ENCODE data around the gene SCYL3.
"Not testable (repeated sequence)": the region's sequence is repeated elsewhere in the genome, so short reads cannot be mapped to it uniquely, and the experiment has no call there.

Gene SCYL3

GRCh38 chr1:169893645-169894423, at the start of gene SCYL3:
Gene SCYL3, minus strand, starts transcription at chr1:169893896. Its CDS starts 5,056 bp downstream, at chr1:169888840.
- DNase-seq = peak; percentile 92

GRCh38 chr1:169941982-169942830, 48.5 kb upstream of the SCYL3 start:
- no peak for DNase-seq

DNA sequence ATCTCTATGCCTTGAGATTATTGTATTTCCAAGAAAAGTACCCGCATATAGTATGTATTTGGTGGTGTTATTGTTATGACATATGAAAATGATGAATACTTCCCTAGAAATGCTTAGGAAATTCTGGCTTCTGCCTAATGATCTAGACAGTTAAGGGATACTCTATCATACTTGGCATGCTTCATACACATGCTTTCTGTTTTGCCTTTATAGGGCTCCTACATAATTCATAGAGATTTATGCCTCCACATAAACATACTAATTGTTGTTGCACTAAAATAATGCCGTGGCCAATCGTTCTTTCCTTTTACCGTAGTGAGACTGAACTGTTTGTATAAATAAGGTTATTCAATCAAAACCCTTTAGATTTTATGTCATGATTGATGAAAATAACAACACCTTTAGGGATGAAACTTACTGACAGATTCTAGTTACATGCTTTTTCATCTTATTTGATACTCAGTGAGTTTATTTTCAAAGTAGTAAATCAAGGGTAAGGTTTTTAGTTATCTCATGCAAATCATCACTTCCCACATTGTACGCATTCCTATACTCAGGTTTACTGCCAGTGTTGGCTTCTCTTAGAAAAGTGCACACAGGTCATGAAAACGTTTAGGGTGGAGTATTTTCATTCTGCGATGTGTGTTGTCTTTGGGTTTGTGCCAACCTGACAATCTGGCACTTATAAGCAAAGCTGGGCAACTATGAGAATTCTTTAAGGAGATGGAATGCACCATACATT, 40.5 kb upstream of the SCYL3 start:
- no peak for DNase-seq

- no peak for DNase-seq
These were observed 38.1 kb upstream of the SCYL3 start for GRCh38 chr1:169931795-169932231.

DNA sequence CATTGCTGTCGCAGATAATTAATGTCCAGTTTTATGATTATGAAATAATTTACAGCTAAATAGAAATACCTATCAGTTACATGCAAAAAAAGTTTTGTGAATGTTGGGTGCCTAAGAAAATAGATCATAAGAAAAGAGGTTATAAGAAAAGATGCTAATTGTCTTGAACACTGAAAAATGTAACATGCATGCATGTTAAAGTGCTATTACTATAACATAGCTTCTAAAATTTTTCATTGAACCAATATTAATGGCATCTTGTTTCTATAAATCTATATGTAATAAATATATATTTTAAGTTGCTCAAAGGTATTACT, 35.5 kb upstream of the SCYL3 start:
- DNase-seq = no peak

DNA sequence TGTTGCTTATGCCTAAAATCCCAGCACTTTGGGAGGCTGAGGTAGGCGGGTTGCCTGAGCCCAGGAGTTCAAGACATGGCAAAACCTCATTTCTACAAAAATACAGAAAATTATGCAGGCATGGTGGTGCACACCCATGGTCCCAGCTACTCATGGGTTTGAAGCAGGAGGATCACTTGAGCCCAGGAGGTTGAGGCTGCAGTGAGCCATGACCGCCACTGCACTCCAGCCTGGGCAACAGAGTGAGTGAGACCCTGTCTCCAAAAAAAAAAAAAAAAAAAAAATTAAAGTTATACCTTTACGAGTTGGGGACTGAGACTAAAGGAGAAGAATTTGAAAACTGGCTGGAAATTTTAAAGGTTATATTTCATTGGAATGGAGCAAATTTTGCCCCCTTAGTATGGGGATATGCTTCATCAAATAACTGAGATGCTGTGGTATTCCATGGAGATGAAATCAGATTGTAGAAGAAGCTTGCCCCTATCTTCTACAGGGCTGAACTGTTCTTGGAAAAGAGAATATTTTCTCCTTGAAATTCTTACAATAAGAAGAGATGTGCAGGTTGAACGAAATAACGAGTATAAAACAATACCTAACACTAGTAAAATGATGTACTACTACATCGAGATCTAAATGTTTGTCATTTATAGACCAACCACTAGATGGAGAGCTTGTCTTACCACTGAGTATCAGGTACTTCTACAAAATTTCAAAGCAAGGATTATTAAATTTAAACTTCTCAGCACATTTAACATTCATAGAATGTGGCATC, 34.9 kb upstream of the SCYL3 start:
- DNase-seq = no peak

DNA sequence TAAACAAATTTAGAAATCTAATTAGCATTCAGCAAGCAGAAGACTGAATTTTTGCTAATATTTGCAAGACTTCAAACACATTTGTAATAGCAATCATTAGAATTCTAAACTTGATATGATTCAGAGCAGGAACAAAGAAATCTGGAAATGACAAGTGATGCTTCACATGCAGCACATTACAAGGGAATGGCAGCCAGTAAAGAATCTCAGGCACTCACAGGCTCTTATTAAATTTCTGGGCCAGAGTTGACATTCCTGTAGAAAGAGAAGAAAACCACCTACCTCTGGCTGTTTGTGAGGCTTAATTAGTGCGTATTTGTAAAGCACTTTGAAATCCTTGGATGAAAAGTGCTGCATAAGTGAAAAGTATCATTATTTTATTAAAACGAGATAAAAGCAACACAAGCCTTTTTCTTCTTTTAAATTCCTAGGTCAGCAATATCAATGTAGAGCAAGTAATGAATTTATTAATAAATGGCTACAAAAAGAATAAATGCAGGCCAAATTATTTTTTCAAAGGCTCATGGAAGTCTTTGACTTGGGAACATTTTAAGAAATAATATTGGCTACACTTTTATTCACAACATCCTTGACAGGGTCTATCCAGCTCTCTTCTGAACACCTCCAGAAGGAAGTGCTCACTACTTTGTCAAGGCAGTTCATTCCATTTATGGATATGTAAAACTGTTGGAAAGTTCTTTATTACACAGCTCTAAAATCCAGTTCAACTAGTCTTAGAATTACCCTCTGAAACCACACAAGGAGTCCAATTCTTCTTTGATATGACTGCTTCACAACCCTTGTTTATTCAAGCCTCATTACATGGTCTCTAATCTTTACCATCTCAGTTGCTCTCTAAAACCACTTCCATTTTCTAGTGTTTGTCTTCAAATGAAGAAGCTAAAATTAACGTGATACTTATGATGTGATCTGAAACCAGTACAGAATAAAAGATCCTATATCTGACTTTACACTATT, 32.1 kb upstream of the SCYL3 start:
- no peak for DNase-seq

DNA sequence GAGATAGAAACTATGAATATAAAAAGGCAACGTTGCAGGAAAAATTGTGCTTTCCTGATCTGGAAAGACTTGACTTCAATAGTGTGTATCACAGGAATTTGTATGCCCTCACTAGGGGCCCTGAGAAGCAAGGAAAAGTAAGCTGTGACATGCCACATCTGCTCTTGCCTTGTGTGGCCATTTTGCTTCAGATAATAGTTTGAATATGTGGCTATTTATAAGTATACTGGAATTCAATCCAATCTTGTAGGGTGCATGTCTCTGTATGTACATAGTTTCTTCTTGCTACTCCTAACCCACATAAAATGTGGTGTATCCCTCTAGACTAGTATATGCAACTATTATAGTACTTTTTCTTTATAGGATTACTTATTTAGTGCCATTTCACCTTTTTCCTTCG, 31.1 kb upstream of the SCYL3 start:
- DNase-seq = no peak

DNA sequence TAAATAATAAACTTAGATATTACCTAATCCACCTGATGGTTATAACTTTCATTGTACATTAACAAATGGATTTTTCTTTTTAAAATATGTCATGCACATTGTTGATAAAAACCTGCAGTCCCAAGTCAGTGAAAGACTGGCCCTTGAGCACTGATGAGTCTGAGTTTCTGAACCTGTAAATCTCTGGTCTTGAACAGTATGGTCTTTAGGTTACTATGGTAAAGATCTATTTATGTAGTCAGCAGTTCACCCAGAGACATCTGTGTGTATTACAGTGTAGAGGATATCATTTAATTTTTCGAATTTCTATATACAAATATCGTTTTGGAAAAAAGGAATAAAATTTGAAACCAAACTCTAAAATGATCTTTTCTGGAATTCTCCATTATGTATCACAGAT, 30.4 kb upstream of the SCYL3 start:
- no peak for DNase-seq

DNA sequence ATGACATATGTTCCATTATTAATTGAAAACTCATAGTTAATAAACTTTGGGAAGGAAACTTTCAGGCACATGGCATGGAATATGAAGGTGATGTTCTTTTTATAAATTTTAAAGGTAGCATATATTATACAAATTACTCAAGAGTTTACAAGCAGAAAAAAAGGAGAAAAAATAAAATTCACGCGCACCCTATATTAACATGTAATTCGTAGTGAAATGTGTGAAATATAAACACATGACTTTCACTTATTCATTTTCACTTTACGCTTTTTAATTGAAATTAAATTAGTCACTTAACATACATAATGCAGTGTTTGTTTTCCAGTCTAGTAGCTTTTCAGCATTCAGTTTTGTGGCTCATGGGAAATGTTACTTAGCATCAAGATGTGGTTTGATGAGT, 27.4 kb upstream of the SCYL3 start:
- DNase-seq = no peak

GRCh38 chr1:169918927-169919326, 25.2 kb upstream of the SCYL3 start:
- no peak for DNase-seq

GRCh38 chr1:169918220-169918619, 24.5 kb upstream of the SCYL3 start:
- DNase-seq = not testable (repeated sequence)

DNA sequence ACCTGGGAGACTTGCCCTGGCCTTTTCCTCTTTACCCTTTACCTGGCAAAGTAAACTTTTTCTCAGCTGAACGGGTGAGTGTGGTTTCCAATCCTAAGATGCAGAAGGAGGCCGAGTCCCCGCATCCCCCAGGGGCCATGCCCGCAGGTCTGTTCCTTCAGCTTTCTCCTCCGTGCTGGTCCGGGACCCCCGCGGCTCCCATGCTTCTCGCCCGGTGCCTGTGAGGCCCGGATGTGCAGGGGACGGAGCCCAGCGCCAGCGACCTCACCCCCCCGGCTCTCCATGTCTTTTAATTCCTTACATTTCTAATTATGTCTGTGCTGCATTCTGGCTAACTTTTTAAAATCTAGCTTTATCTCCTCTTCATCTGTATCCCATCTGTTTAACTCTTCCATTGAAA, 21.5 kb upstream of the SCYL3 start:
- DNase-seq = no peak

DNA sequence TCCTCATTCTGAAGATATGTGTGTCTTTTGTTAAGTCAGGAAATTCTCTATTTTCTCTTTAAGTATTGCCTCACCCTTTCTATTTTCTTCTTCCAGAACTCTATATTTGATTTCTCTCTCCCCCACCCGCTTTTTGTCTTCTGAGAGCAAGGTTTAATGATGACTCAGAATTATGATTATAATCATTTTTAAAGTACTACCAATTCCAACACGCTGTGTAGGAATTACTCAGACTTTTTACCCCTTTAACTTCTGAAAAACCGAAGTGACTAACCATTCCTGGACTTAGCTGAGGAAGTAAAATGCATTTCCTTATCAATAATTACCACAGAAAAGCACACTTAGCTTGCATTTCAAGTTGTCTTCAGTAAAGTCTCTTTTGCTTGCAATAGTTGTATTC, 20.8 kb upstream of the SCYL3 start:
- DNase-seq = no peak

DNA sequence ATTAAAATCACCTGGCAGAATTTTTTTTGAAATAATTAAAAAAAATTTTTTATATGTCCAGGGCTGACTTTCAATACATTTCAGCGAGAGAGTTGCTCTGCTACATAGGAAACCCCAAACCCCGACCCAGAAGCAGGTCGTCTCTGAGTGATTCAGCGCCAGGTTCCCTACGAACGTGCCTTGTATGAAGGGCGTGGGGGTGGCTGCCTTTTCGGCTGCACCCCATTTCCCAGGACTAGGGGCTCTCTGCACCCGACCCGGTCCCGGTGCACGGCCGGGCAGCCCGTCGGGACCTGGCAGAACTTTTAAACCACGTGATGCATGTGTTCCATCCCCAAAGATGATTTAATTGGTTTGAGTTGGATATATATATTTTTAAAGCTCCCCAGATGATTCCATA, 15.8 kb upstream of the SCYL3 start:
- DNase-seq = no peak

DNA sequence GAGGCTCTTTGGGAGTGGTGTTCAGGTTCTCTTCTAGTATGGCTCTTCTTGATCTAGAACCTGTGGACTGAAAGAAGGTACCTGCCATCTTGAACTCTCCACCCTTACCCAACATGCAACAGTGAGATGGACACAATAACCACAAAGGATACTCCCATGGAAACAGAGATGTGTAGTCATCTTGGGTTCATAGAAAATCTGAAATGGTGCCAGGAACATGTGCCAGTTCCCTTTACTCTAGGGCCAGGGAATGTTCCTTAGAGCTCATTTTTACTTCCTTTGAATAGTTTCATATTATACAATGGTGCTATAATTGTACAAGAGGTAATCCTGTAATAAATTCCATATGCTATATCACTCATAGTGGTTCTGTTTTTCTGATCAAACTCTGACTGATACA, 13.2 kb upstream of the SCYL3 start:
- no peak for DNase-seq

DNA sequence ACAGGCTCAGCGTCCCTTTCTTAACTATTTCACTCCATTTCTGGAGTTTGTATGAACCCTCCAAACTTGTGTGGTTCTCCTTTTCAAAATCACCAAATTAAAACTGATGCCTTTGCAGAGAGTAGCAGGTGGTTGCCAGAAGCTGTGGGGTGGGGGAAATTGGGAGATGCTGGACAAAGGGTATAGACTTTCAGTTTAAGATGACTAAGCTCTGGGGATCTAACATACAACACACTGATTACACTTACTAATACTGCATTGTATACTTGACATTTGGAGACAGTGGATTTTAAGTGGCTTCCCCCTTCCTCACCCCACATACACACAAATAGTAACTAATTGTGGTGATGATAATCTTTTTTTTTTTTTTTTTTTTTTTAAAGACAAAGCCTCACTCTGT, 11.1 kb upstream of the SCYL3 start:
- no peak for DNase-seq

DNA sequence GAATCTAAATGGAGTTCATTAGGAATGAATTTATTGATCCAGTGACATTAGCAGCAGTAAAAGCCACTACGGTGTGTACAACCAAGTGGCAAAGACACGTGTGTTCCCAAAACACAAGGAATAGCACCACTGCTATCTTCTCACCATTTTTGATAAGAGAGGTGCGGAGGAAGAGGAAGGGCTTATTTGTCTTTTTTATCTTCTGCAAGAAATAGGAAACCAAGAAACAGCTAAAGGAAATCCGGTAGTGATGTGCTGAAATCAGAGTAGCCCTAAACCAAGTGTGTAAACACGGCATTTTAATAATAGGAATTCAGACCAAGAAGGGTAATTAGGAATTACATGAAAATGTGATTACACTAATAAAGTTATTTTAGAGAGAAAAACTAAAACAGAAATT, 9.1 kb upstream of the SCYL3 start:
- DNase-seq = no peak

DNA sequence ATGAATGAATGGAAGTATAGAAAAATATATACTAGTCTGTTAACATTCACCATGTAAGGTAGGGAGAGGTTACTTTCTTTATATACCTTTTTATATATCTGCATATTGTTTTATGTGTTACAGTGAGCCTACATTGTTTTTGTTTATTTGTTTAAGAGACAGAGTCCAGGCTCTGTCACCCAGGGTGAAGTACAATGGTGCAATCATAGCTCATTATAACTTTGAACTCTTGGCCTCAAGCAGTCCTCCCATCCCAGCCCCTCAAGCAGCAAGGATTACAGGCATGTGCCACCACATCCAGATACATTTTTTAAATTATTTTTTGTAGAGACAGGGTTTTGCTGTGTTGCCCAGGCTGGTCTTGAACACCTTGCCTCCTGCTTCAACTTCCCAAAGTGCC, 7.4 kb upstream of the SCYL3 start:
- no peak for DNase-seq

- DNase-seq = no peak
These were observed 6.9 kb upstream of the SCYL3 start for GRCh38 chr1:169900571-169900970.

DNA sequence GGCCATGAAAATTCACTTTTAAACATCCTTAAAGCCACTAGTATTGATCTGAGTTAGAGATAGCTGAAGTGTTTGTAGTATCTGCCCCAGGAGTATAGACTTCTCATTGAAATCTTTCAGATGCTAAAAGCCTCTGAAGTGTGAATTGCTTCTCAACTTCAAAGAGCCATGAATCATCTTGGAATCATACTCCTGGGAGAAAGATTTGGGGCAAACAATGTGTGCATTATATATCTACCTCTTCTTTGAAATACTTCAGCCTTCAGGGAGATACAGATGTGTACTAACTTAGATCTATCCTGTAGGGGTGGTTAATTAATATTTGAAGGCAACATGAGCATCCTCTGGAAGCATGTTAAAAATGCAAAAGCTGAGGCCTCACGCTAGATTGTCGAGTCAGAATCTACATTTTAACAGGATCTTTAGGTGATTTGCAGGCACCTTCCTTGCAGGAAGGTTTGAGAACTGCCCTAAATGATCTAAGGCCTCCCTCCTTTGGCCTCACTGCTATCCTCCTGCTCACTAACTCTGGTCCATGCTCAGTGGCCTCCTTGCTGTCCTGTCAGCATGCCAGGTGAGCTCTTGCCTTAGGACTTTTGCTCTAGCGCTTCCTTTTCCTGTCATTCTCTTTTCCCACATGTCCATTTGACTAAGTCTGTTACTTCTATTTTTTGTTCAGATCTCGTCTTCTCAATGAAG, 6.0 kb upstream of the SCYL3 start:
- DNase-seq = no peak

All from NCI-H510A (cell line).